HEK293 (cell line): ENCODE data around the gene FOXN3.

Experiments
- TF ChIP-seq, protein P1 (sequence below): fragments of 450-650 bp; formaldehyde crosslinking; IDR thresholded peaks from 2 replicates; pipeline ENCODE4 v1.5.1; 2016; ENCODE audit warnings: missing biosample characterization, missing genetic modification characterization
- TF ChIP-seq, protein P2 (sequence below): fragments of 450-650 bp; formaldehyde crosslinking; IDR thresholded peaks from 2 replicates; pipeline ENCODE4 v1.5.1; 2016; ENCODE audit warnings: missing biosample characterization, missing genetic modification characterization, low read depth

DNA sequence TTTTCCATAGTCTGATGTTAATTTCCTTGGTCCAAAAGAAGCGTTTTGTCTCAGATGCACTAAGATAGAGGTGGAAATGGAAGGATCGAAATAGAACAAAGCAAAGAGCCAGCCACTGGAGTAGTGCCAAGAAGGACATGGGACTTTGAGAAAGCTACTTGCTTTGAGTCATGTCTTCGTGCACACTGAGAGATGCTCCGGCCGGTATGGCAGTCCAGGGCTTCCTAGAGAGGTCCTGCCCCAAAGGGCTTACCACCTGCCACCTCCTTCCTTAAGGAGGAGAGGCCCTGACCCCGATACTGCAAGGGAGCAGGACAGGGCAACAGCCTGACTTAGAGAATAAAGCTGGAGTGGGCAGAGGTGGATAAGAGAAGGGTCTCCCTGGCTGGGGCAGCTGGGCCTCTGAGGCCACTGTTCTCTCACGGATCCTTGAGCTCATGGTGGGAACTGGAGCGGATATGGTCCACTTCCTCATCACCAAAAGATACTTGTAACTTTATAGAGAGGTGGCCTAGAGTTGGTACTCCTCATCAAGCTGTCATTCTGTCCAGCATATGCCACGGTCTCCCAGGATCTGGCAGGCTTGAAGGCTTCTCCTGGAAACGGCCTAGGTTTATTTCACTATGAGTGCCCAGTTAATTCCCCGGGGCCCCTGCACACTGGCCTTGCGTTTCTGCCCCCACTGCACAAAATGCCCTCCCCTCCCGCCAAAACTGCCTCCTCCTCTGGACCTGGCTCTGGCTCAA, 57.4 kb downstream of the FOXN3 start:
- TF ChIP-seq, protein P1, sequence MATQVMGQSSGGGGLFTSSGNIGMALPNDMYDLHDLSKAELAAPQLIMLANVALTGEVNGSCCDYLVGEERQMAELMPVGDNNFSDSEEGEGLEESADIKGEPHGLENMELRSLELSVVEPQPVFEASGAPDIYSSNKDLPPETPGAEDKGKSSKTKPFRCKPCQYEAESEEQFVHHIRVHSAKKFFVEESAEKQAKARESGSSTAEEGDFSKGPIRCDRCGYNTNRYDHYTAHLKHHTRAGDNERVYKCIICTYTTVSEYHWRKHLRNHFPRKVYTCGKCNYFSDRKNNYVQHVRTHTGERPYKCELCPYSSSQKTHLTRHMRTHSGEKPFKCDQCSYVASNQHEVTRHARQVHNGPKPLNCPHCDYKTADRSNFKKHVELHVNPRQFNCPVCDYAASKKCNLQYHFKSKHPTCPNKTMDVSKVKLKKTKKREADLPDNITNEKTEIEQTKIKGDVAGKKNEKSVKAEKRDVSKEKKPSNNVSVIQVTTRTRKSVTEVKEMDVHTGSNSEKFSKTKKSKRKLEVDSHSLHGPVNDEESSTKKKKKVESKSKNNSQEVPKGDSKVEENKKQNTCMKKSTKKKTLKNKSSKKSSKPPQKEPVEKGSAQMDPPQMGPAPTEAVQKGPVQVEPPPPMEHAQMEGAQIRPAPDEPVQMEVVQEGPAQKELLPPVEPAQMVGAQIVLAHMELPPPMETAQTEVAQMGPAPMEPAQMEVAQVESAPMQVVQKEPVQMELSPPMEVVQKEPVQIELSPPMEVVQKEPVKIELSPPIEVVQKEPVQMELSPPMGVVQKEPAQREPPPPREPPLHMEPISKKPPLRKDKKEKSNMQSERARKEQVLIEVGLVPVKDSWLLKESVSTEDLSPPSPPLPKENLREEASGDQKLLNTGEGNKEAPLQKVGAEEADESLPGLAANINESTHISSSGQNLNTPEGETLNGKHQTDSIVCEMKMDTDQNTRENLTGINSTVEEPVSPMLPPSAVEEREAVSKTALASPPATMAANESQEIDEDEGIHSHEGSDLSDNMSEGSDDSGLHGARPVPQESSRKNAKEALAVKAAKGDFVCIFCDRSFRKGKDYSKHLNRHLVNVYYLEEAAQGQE = no peak
- TF ChIP-seq, protein P2, sequence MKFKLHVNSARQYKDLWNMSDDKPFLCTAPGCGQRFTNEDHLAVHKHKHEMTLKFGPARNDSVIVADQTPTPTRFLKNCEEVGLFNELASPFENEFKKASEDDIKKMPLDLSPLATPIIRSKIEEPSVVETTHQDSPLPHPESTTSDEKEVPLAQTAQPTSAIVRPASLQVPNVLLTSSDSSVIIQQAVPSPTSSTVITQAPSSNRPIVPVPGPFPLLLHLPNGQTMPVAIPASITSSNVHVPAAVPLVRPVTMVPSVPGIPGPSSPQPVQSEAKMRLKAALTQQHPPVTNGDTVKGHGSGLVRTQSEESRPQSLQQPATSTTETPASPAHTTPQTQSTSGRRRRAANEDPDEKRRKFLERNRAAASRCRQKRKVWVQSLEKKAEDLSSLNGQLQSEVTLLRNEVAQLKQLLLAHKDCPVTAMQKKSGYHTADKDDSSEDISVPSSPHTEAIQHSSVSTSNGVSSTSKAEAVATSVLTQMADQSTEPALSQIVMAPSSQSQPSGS (tag by site-specific recombination) = no peak
